ENCODE results near the gene CD5L. TPM values are rescaled to one million over a fixed set of nuclear protein-coding genes. Genes with fewer than 3 reads are reported as not detected.

Gene CD5L
- total RNA-seq, result not detected

- no peak for DNase-seq (ENCODE audit: low spot score in 2 of 2)
- no peaks in the 10 kb centered on the region for H3K36me3 Mint-ChIP-seq
- no peak for ATAC-seq
- H3K27ac Mint-ChIP-seq, result no peak within 1 kb of the TSS
- H3K9me3 Mint-ChIP-seq, result peaks cover 0 to 4% of the 10 kb centered on the region in 2 donors
These were observed at the start of gene CD5L for GRCh38 chr1:157841708-157842107. CD5L (minus strand) TSS chr1:157841808; CDS start chr1:157841701, 107 bp downstream.

- ATAC-seq, result no peak
- Mint-ChIP-seq H3K36me3 (no peaks in the 10 kb centered on the region), H3K9me3 (no peaks in the 10 kb centered on the region), H3K27ac (no peak overlapping the region)
- DNase-seq (ENCODE audit: low spot score in 2 of 2), result no peak
These were observed 41.0 kb upstream of the CD5L start for GRCh38 chr1:157882580-157882979.

- no peak for ATAC-seq
- H3K36me3 Mint-ChIP-seq, result no peaks in the 10 kb centered on the region
- no peaks in the 10 kb centered on the region for H3K9me3 Mint-ChIP-seq
- H3K27ac Mint-ChIP-seq, result no peak overlapping the region
- no peak for DNase-seq (ENCODE audit: low spot score in 2 of 2)
These were observed 39.0 kb upstream of the CD5L start for GRCh38 chr1:157880621-157881020.

- DNase-seq (ENCODE audit: low spot score in 2 of 2) (no peak), ATAC-seq (no peak)
- no peaks in the 10 kb centered on the region for H3K36me3 Mint-ChIP-seq
- H3K27ac Mint-ChIP-seq, result no peak overlapping the region
- no peaks in the 10 kb centered on the region for H3K9me3 Mint-ChIP-seq
These were observed 36.5 kb upstream of the CD5L start for GRCh38 chr1:157878059-157878458.

GRCh38 chr1:157870490-157870889 is 28.9 kb upstream of the CD5L start:
- no peak for DNase-seq (ENCODE audit: low spot score in 2 of 2)
- no peaks in the 10 kb centered on the region for H3K9me3 Mint-ChIP-seq
- no peaks in the 10 kb centered on the region for H3K36me3 Mint-ChIP-seq
- ATAC-seq, result no peak
- no peak overlapping the region for H3K27ac Mint-ChIP-seq

- H3K27ac Mint-ChIP-seq, result no peak overlapping the region
These were observed 27.0 kb upstream of the CD5L start for GRCh38 chr1:157868654-157869053.

GRCh38 chr1:157862114-157863070 is 20.8 kb upstream of the CD5L start:
- Mint-ChIP-seq H3K36me3 (no peaks in the 10 kb centered on the region), H3K9me3 (peaks cover 0 to 5% of the 10 kb centered on the region in 2 donors), H3K27ac (no peak overlapping the region)
- DNase-seq (ENCODE audit: low spot score in 2 of 2) (no peak), ATAC-seq (no peak)

More at GRCh38 chr1:157868654-157869053, 27.0 kb upstream of the CD5L start:
- H3K36me3 Mint-ChIP-seq, result no peaks in the 10 kb centered on the region
- DNase-seq (ENCODE audit: low spot score in 2 of 2), result no peak
- no peak for ATAC-seq
- no peaks in the 10 kb centered on the region for H3K9me3 Mint-ChIP-seq

GRCh38 chr1:157856538-157856937 is 14.9 kb upstream of the CD5L start:
- Mint-ChIP-seq H3K9me3 (peaks cover 3% of the 10 kb centered on the region in 2 donors), H3K27ac (no peak overlapping the region), H3K36me3 (no peaks in the 10 kb centered on the region)
- DNase-seq (ENCODE audit: low spot score in 2 of 2) (no peak), ATAC-seq (no peak)

- no peak for ATAC-seq
- DNase-seq (ENCODE audit: low spot score in 2 of 2), result no peak
- no peak overlapping the region for H3K27ac Mint-ChIP-seq
- no peaks in the 10 kb centered on the region for H3K36me3 Mint-ChIP-seq
- peaks cover 0 to 3% of the 10 kb centered on the region in 2 donors for H3K9me3 Mint-ChIP-seq
These were observed 10.9 kb upstream of the CD5L start for GRCh38 chr1:157852476-157852875.

GRCh38 chr1:157849229-157849875 is 7.7 kb upstream of the CD5L start:
- H3K36me3 Mint-ChIP-seq, result no peaks in the 10 kb centered on the region
- DNase-seq (ENCODE audit: low spot score in 2 of 2) (no peak), ATAC-seq (no peak)
- no peak overlapping the region for H3K27ac Mint-ChIP-seq
- peaks cover under 1 to 3% of the 10 kb centered on the region in 2 donors for H3K9me3 Mint-ChIP-seq

GRCh38 chr1:157844089-157844830 is 2.7 kb upstream of the CD5L start:
- DNase-seq (ENCODE audit: low spot score in 2 of 2), result no peak
- Mint-ChIP-seq H3K27ac (no peak overlapping the region), H3K9me3 (peaks cover 0 to 4% of the 10 kb centered on the region in 2 donors), H3K36me3 (no peaks in the 10 kb centered on the region)
- ATAC-seq, result no peak

- DNase-seq (ENCODE audit: low spot score in 2 of 2), result no peak
- ATAC-seq, result peak; percentile 20 to 78
- Mint-ChIP-seq H3K9me3 (peaks cover 0 to 4% of the 10 kb centered on the region in 2 donors), H3K36me3 (no peaks in the 10 kb centered on the region), H3K27ac (no peak overlapping the region)
These were observed 1.3 kb upstream of the CD5L start for GRCh38 chr1:157842939-157843338.

GRCh38 chr1:157838966-157839365 is 2.6 kb downstream of the CD5L start:
- ATAC-seq (no peak), DNase-seq (ENCODE audit: low spot score in 2 of 2) (no peak)
- Mint-ChIP-seq H3K27ac (no peak overlapping the region), H3K36me3 (no peaks in the 10 kb centered on the region), H3K9me3 (no peaks in the 10 kb centered on the region)

- Mint-ChIP-seq H3K36me3 (no peaks in the 10 kb centered on the region), H3K9me3 (no peaks in the 10 kb centered on the region), H3K27ac (no peak overlapping the region)
- DNase-seq (ENCODE audit: low spot score in 2 of 2) (no peak), ATAC-seq (no peak)
These were observed 7.2 kb downstream of the CD5L start for GRCh38 chr1:157834430-157834829.

- no peak for DNase-seq (ENCODE audit: low spot score in 2 of 2)
- ATAC-seq, result no peak
- H3K9me3 Mint-ChIP-seq, result no peaks in the 10 kb centered on the region
- peak overlapping the region in 1 of 2 donors; percentile 55 for H3K27ac Mint-ChIP-seq
- H3K36me3 Mint-ChIP-seq, result no peaks in the 10 kb centered on the region
These were observed 8.5 kb downstream of the CD5L start for GRCh38 chr1:157833145-157833544.

- Mint-ChIP-seq H3K36me3 (no peaks in the 10 kb centered on the region), H3K9me3 (no peaks in the 10 kb centered on the region), H3K27ac (no peak overlapping the region)
- no peak for DNase-seq (ENCODE audit: low spot score in 2 of 2)
- ATAC-seq, result peak; percentile 57 to 75
These were observed 9.5 kb downstream of the CD5L start for GRCh38 chr1:157831968-157832626.

All from activated naive CD4-positive, alpha-beta T cell treated with anti-CD3 and anti-CD28 coated beads, Interleukin-2, amount 50 U/mL, for 72 hours (primary cell).